Measurements from ENCODE around the gene CEP57.

DNA sequence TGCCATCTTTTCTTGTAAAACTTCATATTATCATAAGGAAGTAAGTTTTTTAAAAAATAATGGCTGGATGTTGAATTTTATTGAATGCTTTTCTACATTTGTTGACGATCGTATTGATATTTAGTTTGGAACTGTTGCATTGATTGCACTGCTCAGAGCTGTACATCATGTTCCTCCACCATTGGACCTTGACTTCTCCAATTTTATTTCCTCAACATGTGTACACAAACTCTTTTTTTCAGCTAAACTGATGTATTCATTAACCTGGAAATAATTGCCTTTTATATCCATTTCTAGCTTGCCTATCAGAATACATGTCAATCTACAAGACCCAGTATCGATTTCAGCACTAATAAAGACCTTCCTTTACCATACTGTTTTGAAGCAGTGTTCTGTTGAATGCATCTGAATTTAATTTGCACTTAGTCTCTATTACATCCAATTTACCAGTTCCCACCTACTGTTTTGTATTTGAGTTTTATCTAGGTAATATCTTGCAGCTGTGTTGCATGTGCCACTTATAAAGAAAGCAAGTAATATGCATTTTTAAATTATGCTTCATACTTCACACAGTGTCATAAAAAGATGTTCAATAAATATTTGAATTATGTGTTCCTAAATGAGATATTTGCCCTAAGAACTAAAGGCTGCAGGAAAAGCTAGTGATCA, 5.5 kb downstream of the CEP57 start:
- TF ChIP-seq, protein P1, sequence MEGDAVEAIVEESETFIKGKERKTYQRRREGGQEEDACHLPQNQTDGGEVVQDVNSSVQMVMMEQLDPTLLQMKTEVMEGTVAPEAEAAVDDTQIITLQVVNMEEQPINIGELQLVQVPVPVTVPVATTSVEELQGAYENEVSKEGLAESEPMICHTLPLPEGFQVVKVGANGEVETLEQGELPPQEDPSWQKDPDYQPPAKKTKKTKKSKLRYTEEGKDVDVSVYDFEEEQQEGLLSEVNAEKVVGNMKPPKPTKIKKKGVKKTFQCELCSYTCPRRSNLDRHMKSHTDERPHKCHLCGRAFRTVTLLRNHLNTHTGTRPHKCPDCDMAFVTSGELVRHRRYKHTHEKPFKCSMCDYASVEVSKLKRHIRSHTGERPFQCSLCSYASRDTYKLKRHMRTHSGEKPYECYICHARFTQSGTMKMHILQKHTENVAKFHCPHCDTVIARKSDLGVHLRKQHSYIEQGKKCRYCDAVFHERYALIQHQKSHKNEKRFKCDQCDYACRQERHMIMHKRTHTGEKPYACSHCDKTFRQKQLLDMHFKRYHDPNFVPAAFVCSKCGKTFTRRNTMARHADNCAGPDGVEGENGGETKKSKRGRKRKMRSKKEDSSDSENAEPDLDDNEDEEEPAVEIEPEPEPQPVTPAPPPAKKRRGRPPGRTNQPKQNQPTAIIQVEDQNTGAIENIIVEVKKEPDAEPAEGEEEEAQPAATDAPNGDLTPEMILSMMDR (conservative IDR thresholded peaks at IDR 0.05; ENCODE audit: low read length): no peak
- TF ChIP-seq EZH2phosphoT487 (IDR thresholded peaks at IDR 0.05; ENCODE audit: borderline replicate concordance, low read depth, low read length): no peak
